HG03575 (cell line): ENCODE measurements around the gene CAMK2A.

Experiments
- ATAC-seq: cut with Tn5 transposase; IDR thresholded peaks from one replicate; pipeline ENCODE4 v1.9.1; 2021; ENCODE audit not compliant: unreplicated experiment, insufficient number of reproducible peaks, low FRiP score; ENCODE audit errors: extremely low read depth

CAMK2A gene

GRCh38 chr5:150289551-150290390 lies at the start of gene CAMK2A:
CAMK2A (minus strand) TSS chr5:150289773; CDS start chr5:150289625, 148 bp downstream.
- ATAC-seq = no peak

- no peak for ATAC-seq
Measured at GRCh38 chr5:150339165-150339564, 49.6 kb upstream of the CAMK2A start.

- no peak for ATAC-seq
Measured at GRCh38 chr5:150338546-150338945, 49.0 kb upstream of the CAMK2A start.

GRCh38 chr5:150335778-150336177 lies 46.2 kb upstream of the CAMK2A start:
- no peak for ATAC-seq

- no peak for ATAC-seq
Measured at GRCh38 chr5:150333400-150333799, 43.8 kb upstream of the CAMK2A start.

GRCh38 chr5:150329881-150330876 lies 40.6 kb upstream of the CAMK2A start:
- ATAC-seq = no peak

GRCh38 chr5:150329038-150329437 lies 39.5 kb upstream of the CAMK2A start:
- ATAC-seq = no peak

GRCh38 chr5:150328515-150328914 lies 38.9 kb upstream of the CAMK2A start:
- no peak for ATAC-seq

- ATAC-seq = no peak
Measured at GRCh38 chr5:150327139-150327538, 37.6 kb upstream of the CAMK2A start.

GRCh38 chr5:150326707-150327106 lies 37.1 kb upstream of the CAMK2A start:
- no peak for ATAC-seq

GRCh38 chr5:150325426-150325825 lies 35.9 kb upstream of the CAMK2A start:
- ATAC-seq = no peak

GRCh38 chr5:150323819-150324218 lies 34.2 kb upstream of the CAMK2A start:
- no peak for ATAC-seq

- no peak for ATAC-seq
Measured at GRCh38 chr5:150323092-150323491, 33.5 kb upstream of the CAMK2A start.

- ATAC-seq = no peak
Measured at GRCh38 chr5:150322202-150322601, 32.6 kb upstream of the CAMK2A start.

- no peak for ATAC-seq
Measured at GRCh38 chr5:150321784-150322183, 32.2 kb upstream of the CAMK2A start.

- no peak for ATAC-seq
Measured at GRCh38 chr5:150321211-150321610, 31.6 kb upstream of the CAMK2A start.

GRCh38 chr5:150320044-150320613 lies 30.6 kb upstream of the CAMK2A start:
- ATAC-seq = no peak

- no peak for ATAC-seq
Measured at GRCh38 chr5:150319484-150319790, 29.9 kb upstream of the CAMK2A start.

GRCh38 chr5:150318613-150319483 lies 29.3 kb upstream of the CAMK2A start:
- ATAC-seq = no peak
